ENCODE data around the gene ARID5A.

Gene ARID5A

DNA sequence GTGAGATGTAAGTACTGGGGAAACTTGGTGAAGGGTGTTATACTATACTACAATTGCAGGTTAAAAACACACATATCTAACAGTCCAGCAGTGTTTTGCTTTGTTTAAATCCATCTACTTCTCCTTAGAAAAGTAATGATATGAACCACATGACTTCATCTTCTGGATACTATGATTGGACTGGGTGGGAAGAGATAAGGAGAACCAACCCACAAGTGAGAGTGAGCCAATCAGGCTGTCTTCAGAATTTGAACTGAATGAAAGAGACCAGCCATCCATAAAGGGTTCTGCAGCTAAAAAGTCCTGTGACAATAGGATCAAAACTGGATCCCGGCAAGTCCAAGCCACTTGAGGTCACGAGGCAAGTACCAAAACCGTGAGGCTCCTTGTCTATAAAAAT, 54.9 kb downstream of the ARID5A start:
- POLR2A ChIA-PET = no interaction called here
- DNase-seq (ENCODE audit: extremely low spot score) = no peak
- CTCF ChIA-PET = no interaction called here
- TF ChIP-seq L3MBTL2 (conservative IDR thresholded peaks at IDR 0.05) = no peak
- no peak for TF ChIP-seq ARNT (IDR thresholded peaks at IDR 0.05)
- TF ChIP-seq SUZ12 (IDR thresholded peaks at IDR 0.05) = no peak
- TF ChIP-seq TARDBP (IDR thresholded peaks at IDR 0.05) = no peak
- no peak for TF ChIP-seq LEF1 (IDR thresholded peaks at IDR 0.05; ENCODE audit: borderline replicate concordance)
- TF ChIP-seq CTBP1 (IDR thresholded peaks at IDR 0.05; ENCODE audit: borderline replicate concordance) = no peak
- TF ChIP-seq, protein P1, sequence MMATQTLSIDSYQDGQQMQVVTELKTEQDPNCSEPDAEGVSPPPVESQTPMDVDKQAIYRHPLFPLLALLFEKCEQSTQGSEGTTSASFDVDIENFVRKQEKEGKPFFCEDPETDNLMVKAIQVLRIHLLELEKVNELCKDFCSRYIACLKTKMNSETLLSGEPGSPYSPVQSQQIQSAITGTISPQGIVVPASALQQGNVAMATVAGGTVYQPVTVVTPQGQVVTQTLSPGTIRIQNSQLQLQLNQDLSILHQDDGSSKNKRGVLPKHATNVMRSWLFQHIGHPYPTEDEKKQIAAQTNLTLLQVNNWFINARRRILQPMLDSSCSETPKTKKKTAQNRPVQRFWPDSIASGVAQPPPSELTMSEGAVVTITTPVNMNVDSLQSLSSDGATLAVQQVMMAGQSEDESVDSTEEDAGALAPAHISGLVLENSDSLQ (IDR thresholded peaks at IDR 0.05) = no peak

DNA sequence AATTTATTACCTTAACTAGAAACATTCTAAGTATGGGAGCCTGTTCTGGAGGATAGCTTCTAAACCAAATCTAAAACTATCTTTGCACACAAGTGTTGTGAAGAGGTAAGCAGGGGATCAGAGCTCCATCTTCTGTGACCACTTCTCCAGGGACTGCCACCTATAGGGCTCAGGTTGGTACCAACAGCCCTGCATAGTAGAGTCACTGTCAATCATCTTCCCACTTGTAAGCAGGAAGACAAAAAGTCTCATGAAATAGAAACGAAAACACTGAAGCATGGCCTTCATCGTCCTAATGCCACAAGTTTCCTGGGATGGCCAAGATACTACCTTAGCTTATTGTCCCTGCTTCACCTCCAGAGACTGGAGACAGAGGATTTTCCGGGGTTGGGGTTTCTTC, 57.7 kb downstream of the ARID5A start:
- TF ChIP-seq TARDBP (IDR thresholded peaks at IDR 0.05) (no peak), NFRKB (IDR thresholded peaks at IDR 0.05) (no peak), SUZ12 (IDR thresholded peaks at IDR 0.05) (no peak), L3MBTL2 (conservative IDR thresholded peaks at IDR 0.05) (no peak), HDGF (IDR thresholded peaks at IDR 0.05; ENCODE audit: borderline replicate concordance) (no peak), ELF4 (IDR thresholded peaks at IDR 0.05) (no peak), FOXA1 (IDR thresholded peaks at IDR 0.05) (no peak), ZNF384 (IDR thresholded peaks at IDR 0.05) (no peak), CTBP1 (IDR thresholded peaks at IDR 0.05; ENCODE audit: borderline replicate concordance) (no peak), SP1 (IDR thresholded peaks at IDR 0.05) (no peak), FOXM1 (IDR thresholded peaks at IDR 0.05; ENCODE audit: borderline replicate concordance) (no peak), FOXK2 (IDR thresholded peaks at IDR 0.05) (no peak), BHLHE40 (IDR thresholded peaks at IDR 0.05; ENCODE audit: borderline replicate concordance) (no peak), ARNT (IDR thresholded peaks at IDR 0.05) (no peak), LEF1 (IDR thresholded peaks at IDR 0.05; ENCODE audit: borderline replicate concordance) (no peak)
- TF ChIP-seq, protein P1 (IDR thresholded peaks at IDR 0.05) = no peak
- ChIA-PET POLR2A (interaction anchor here (0.7 kb wide), 1 partner anchor 8 kb away, joined by 3 read pairs; no protein-coding TSS in a partner anchor), CTCF (interaction anchor here (0.7 to 1.1 kb wide), 2 partner anchors 54 to 169 kb away, joined by 3 to 4 read pairs; no protein-coding TSS in a partner anchor)
- DNase-seq (ENCODE audit: extremely low spot score) = no peak

DNA sequence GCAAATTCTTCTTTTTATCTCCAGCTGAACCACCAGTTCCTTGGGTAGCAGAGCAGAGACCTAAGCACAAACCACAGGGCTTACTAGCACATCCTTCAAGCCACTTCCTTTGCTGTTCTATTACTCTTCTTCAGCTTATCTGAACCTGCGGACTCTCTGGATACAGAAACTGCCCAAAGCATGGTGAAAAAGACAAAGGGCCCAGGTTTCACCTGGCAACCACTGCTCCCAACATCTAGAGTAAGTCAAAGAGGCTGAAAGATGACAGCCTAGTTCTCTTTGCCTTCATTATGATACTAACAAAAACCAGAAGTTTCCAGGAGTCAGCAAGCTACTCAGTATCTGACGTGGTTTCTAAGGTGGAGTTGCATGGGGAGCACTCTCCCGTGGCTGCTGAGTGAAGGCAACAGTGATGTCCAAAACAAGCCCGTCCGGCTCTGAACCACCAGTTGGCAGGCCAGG, 58.2 kb downstream of the ARID5A start:
- ChIA-PET POLR2A (no interaction called here), CTCF (interaction anchor here (0.7 to 1.1 kb wide), 2 partner anchors 55 to 168 kb away, joined by 3 to 4 read pairs; no protein-coding TSS in a partner anchor)
- DNase-seq (ENCODE audit: extremely low spot score) = no peak
- no peak for TF ChIP-seq LEF1 (IDR thresholded peaks at IDR 0.05; ENCODE audit: borderline replicate concordance)
- no peak for TF ChIP-seq SUZ12 (IDR thresholded peaks at IDR 0.05)
- TF ChIP-seq FOXA1 (IDR thresholded peaks at IDR 0.05) = no peak

DNA sequence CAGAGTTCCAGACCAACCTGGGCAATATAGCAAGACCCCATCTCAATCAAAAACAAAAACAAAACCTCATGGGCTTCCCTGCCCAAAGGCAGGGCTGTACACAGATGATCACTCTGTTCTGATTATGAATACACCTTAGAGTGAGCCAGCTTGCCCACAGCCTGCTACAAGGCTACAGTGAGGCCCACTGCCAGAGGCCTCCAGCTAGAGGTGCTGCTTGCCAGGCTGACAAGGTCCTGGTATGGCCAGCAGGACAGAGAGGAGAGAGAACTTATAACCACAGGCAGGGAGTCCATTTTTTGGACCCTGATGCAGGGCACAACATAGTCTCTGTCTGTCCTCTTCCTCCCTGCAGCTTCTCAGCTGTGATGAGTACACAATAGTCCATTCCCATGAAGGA, 60.0 kb downstream of the ARID5A start:
- no peak for TF ChIP-seq ELF4 (IDR thresholded peaks at IDR 0.05)
- TF ChIP-seq L3MBTL2 (conservative IDR thresholded peaks at IDR 0.05) = no peak
- TF ChIP-seq SUZ12 (IDR thresholded peaks at IDR 0.05) = no peak
- TF ChIP-seq SP1 (IDR thresholded peaks at IDR 0.05) = no peak
- TF ChIP-seq, protein P1 (IDR thresholded peaks at IDR 0.05) = no peak
- no peak for TF ChIP-seq NFRKB (IDR thresholded peaks at IDR 0.05)
- TF ChIP-seq CTBP1 (IDR thresholded peaks at IDR 0.05; ENCODE audit: borderline replicate concordance) = no peak
- no peak for TF ChIP-seq ARNT (IDR thresholded peaks at IDR 0.05)
- TF ChIP-seq ZNF384 (IDR thresholded peaks at IDR 0.05) = no peak
- TF ChIP-seq TARDBP (IDR thresholded peaks at IDR 0.05) = no peak
- no peak for TF ChIP-seq FOXA1 (IDR thresholded peaks at IDR 0.05)
- no peak for TF ChIP-seq LEF1 (IDR thresholded peaks at IDR 0.05; ENCODE audit: borderline replicate concordance)
- TF ChIP-seq BHLHE40 (IDR thresholded peaks at IDR 0.05; ENCODE audit: borderline replicate concordance) = no peak
- TF ChIP-seq FOXM1 (IDR thresholded peaks at IDR 0.05; ENCODE audit: borderline replicate concordance) = no peak
- ChIA-PET CTCF (no interaction called here), POLR2A (no interaction called here)
- DNase-seq (ENCODE audit: extremely low spot score) = no peak

DNA sequence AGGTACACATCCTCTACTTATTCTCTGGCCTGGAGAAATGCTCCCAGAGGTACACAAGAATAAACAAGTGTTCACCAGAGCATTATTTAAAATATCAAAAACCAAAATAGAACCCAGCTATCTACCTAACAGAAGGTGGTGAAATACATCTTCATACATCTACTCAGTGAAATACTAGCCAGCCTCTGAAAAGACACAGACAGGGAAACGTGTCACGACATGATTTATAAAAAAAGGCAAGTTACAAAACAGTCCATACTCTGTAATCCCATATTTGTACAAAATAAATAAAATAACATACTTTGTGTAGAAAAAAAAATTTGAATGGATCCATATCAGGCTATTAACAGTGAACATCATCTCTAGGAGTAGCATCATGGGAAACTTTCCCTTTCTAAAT, 63.4 kb downstream of the ARID5A start:
- no peak for DNase-seq (ENCODE audit: extremely low spot score)
- ChIA-PET CTCF (no interaction called here), POLR2A (interaction anchor here (0.8 kb wide), 1 partner anchor 109 kb away, joined by 3 read pairs; no protein-coding TSS in a partner anchor)
- no peak for TF ChIP-seq SUZ12 (IDR thresholded peaks at IDR 0.05)
- TF ChIP-seq L3MBTL2 (conservative IDR thresholded peaks at IDR 0.05) = no peak
- no peak for TF ChIP-seq TARDBP (IDR thresholded peaks at IDR 0.05)
- TF ChIP-seq LEF1 (IDR thresholded peaks at IDR 0.05; ENCODE audit: borderline replicate concordance) = no peak
- TF ChIP-seq ARNT (IDR thresholded peaks at IDR 0.05) = no peak
- TF ChIP-seq SP1 (IDR thresholded peaks at IDR 0.05) = no peak
- TF ChIP-seq FOXK2 (IDR thresholded peaks at IDR 0.05) = no peak
- TF ChIP-seq ELF4 (IDR thresholded peaks at IDR 0.05) = no peak
- TF ChIP-seq ZNF384 (IDR thresholded peaks at IDR 0.05) = no peak
- no peak for TF ChIP-seq FOXM1 (IDR thresholded peaks at IDR 0.05; ENCODE audit: borderline replicate concordance)
- TF ChIP-seq, protein P1 (IDR thresholded peaks at IDR 0.05) = no peak
- no peak for TF ChIP-seq NFRKB (IDR thresholded peaks at IDR 0.05)
- no peak for TF ChIP-seq HDGF (IDR thresholded peaks at IDR 0.05; ENCODE audit: borderline replicate concordance)
- TF ChIP-seq BHLHE40 (IDR thresholded peaks at IDR 0.05; ENCODE audit: borderline replicate concordance) = no peak
- TF ChIP-seq CTBP1 (IDR thresholded peaks at IDR 0.05; ENCODE audit: borderline replicate concordance) = no peak
- no peak for TF ChIP-seq FOXA1 (IDR thresholded peaks at IDR 0.05)

Measured in HEK293T (cell line).